Activated CD4-positive, alpha-beta T cell treated with anti-CD3 and anti-CD28 coated beads for 36 hours (primary cell): ENCODE results near the gene CDH4. TPM values are rescaled to one million over a fixed set of nuclear protein-coding genes. Genes with fewer than 3 reads are reported as not detected.
A peak's percentile ranks its signal among the peaks of the same experiment; 100 is the strongest.

Experiments used
- ATAC-seq: fragments of 200-7000 bp; cut with Tn5 transposase; one replicate; pipeline ENCODE4 v1.10.0; 2021; ENCODE audit warnings: mild to moderate bottlenecking, moderate library complexity
- CTCF ChIA-PET: fragments of 350-600 bp; sonication (Branson Sonifier 250); formaldehyde crosslinking; loops from one replicate; lab custom pipeline; 2021; ENCODE audit warnings: antibody characterized with exemption; lab: Charles Lee
- POLR2A ChIA-PET: fragments of 350-600 bp; sonication (Branson Sonifier 250); formaldehyde crosslinking; loops from one replicate; lab custom pipeline; 2021; ENCODE audit warnings: antibody characterized with exemption, inconsistent platforms; lab: Charles Lee
- DNase-seq: peaks from one replicate; pipeline ENCODE4 v3.0.0-alpha.2; 2020
- H3K27ac Mint-ChIP-seq: one replicate; pipeline ENCODE4 v1.8.0; 2021; ENCODE audit warnings: mixed read lengths
- H3K27me3 Mint-ChIP-seq: one replicate; pipeline ENCODE4 v1.8.0; 2021; ENCODE audit warnings: mixed read lengths
- H3K36me3 Mint-ChIP-seq: one replicate; pipeline ENCODE4 v1.8.0; 2021; ENCODE audit warnings: low read depth, mixed read lengths
- H3K4me1 Mint-ChIP-seq: one replicate; pipeline ENCODE4 v1.8.0; 2021; ENCODE audit warnings: mixed read lengths
- H3K4me3 Mint-ChIP-seq: one replicate; pipeline ENCODE4 v1.8.0; 2021; ENCODE audit warnings: mild to moderate bottlenecking, moderate library complexity, mixed read lengths
- H3K9me3 Mint-ChIP-seq: one replicate; pipeline ENCODE4 v1.8.0; 2021; ENCODE audit warnings: low read depth, mixed read lengths
- intact Hi-C, 2 experiments: fragments of 100-400 bp; cut with DNase I in 1 of 2; cut with micrococcal nuclease in 1 of 2; formaldehyde crosslinking; loops; one replicate each; pipeline versions ENCODE4 v1.14.2 to v1.15.1; 2022 to 2024; cut with DNase I, micrococcal nuclease
- total RNA-seq, 2 experiments: library from RNA; stranded (reverse); gene quantifications; one replicate each; pipeline ENCODE4 v1.2.3, GENCODE V29; 2021

The CDH4 gene
- total RNA-seq, 2 experiments from 2014 or later, result not detected

GRCh38 chr20:61895686-61896057, 643.6 kb downstream of the CDH4 start:
- POLR2A ChIA-PET, result no interaction called here
- no peak overlapping the region for H3K4me3 Mint-ChIP-seq
- intact Hi-C loops, result no loop called here
- H3K36me3 Mint-ChIP-seq, result no peaks in the 10 kb centered on the region
- H3K4me1 Mint-ChIP-seq, result no peaks in the 10 kb centered on the region
- H3K27me3 Mint-ChIP-seq, result no peaks in the 10 kb centered on the region
- no peak for ATAC-seq
- DNase-seq, result no peak
- no peak overlapping the region for H3K27ac Mint-ChIP-seq
- no peaks in the 10 kb centered on the region for H3K9me3 Mint-ChIP-seq
- CTCF ChIA-PET, result interaction anchor here (0.6 kb wide), 2 partner anchors 8 to 19 kb away, joined by 3 to 4 read pairs; no protein-coding TSS in a partner anchor

- Mint-ChIP-seq H3K36me3 (no peaks in the 10 kb centered on the region), H3K4me3 (no peak overlapping the region), H3K4me1 (no peaks in the 10 kb centered on the region), H3K9me3 (no peaks in the 10 kb centered on the region), H3K27ac (no peak overlapping the region), H3K27me3 (no peaks in the 10 kb centered on the region)
- intact Hi-C loops, result no loop called here
- ChIA-PET CTCF (interaction anchor here (0.6 to 1.1 kb wide), 9 partner anchors 9 to 1997 kb away, joined by 3 to 5 read pairs (median 4); no protein-coding TSS in a partner anchor), POLR2A (no interaction called here)
- peak; percentile 51 for DNase-seq
- peak; percentile 55 for ATAC-seq
These were observed 644.2 kb downstream of the CDH4 start for GRCh38 chr20:61896058-61896961.

- Mint-ChIP-seq H3K27ac (no peak overlapping the region), H3K4me3 (no peak overlapping the region), H3K9me3 (no peaks in the 10 kb centered on the region), H3K27me3 (no peaks in the 10 kb centered on the region), H3K4me1 (no peaks in the 10 kb centered on the region), H3K36me3 (no peaks in the 10 kb centered on the region)
- ATAC-seq (no peak), DNase-seq (no peak)
- ChIA-PET CTCF (interaction anchor here (1.1 kb wide), 1 partner anchor 20 kb away, joined by 5 read pairs; no protein-coding TSS in a partner anchor), POLR2A (no interaction called here)
- intact Hi-C loops, result no loop called here
These were observed 645.6 kb downstream of the CDH4 start for GRCh38 chr20:61897401-61898295.

- no peak overlapping the region for H3K4me3 Mint-ChIP-seq
- no peaks in the 10 kb centered on the region for H3K4me1 Mint-ChIP-seq
- H3K27me3 Mint-ChIP-seq, result no peaks in the 10 kb centered on the region
- ATAC-seq, result no peak
- H3K36me3 Mint-ChIP-seq, result no peaks in the 10 kb centered on the region
- H3K27ac Mint-ChIP-seq, result no peak overlapping the region
- ChIA-PET POLR2A (no interaction called here), CTCF (no interaction called here)
- no peak for DNase-seq
- H3K9me3 Mint-ChIP-seq, result no peaks in the 10 kb centered on the region
- intact Hi-C loops, result no loop called here
These were observed 646.3 kb downstream of the CDH4 start for GRCh38 chr20:61898405-61898804.

GRCh38 chr20:61900011-61900944, 648.2 kb downstream of the CDH4 start:
- no peaks in the 10 kb centered on the region for H3K9me3 Mint-ChIP-seq
- POLR2A ChIA-PET, result no interaction called here
- no peaks in the 10 kb centered on the region for H3K4me1 Mint-ChIP-seq
- H3K36me3 Mint-ChIP-seq, result no peaks in the 10 kb centered on the region
- CTCF ChIA-PET, result interaction anchor here (0.7 kb wide), 1 partner anchor 54 kb away, joined by 3 read pairs; no protein-coding TSS in a partner anchor
- no peak overlapping the region for H3K27ac Mint-ChIP-seq
- ATAC-seq (no peak), DNase-seq (no peak)
- H3K4me3 Mint-ChIP-seq, result no peak overlapping the region
- H3K27me3 Mint-ChIP-seq, result no peaks in the 10 kb centered on the region
- intact Hi-C loops, result no loop called here

- ATAC-seq (no peak), DNase-seq (no peak)
- H3K36me3 Mint-ChIP-seq, result no peaks in the 10 kb centered on the region
- H3K27me3 Mint-ChIP-seq, result no peaks in the 10 kb centered on the region
- H3K27ac Mint-ChIP-seq, result no peak overlapping the region
- no peaks in the 10 kb centered on the region for H3K4me1 Mint-ChIP-seq
- no peak overlapping the region for H3K4me3 Mint-ChIP-seq
- CTCF ChIA-PET, result interaction anchor here (0.7 kb wide), 1 partner anchor 53 kb away, joined by 3 read pairs; no protein-coding TSS in a partner anchor
- intact Hi-C loops, result no loop called here
- POLR2A ChIA-PET, result no interaction called here
- no peaks in the 10 kb centered on the region for H3K9me3 Mint-ChIP-seq
These were observed 648.9 kb downstream of the CDH4 start for GRCh38 chr20:61900945-61901293.

- H3K27ac Mint-ChIP-seq, result no peak overlapping the region
- no peaks in the 10 kb centered on the region for H3K36me3 Mint-ChIP-seq
- ChIA-PET POLR2A (no interaction called here), CTCF (no interaction called here)
- DNase-seq, result no peak
- H3K4me3 Mint-ChIP-seq, result no peak overlapping the region
- H3K4me1 Mint-ChIP-seq, result no peaks in the 10 kb centered on the region
- no peaks in the 10 kb centered on the region for H3K9me3 Mint-ChIP-seq
- intact Hi-C loops, result no loop called here
- H3K27me3 Mint-ChIP-seq, result no peaks in the 10 kb centered on the region
- no peak for ATAC-seq
These were observed 649.5 kb downstream of the CDH4 start for GRCh38 chr20:61901392-61902220.

- no peaks in the 10 kb centered on the region for H3K4me1 Mint-ChIP-seq
- no peaks in the 10 kb centered on the region for H3K36me3 Mint-ChIP-seq
- no peaks in the 10 kb centered on the region for H3K27me3 Mint-ChIP-seq
- H3K27ac Mint-ChIP-seq, result no peak overlapping the region
- H3K9me3 Mint-ChIP-seq, result no peaks in the 10 kb centered on the region
- intact Hi-C loops, result no loop called here
- CTCF ChIA-PET, result no interaction called here
- ATAC-seq (no peak), DNase-seq (no peak)
- POLR2A ChIA-PET, result no interaction called here
- H3K4me3 Mint-ChIP-seq, result no peak overlapping the region
These were observed 650.3 kb downstream of the CDH4 start for GRCh38 chr20:61902221-61902869.

GRCh38 chr20:61903575-61904340, 651.7 kb downstream of the CDH4 start:
- POLR2A ChIA-PET, result no interaction called here
- intact Hi-C loops, result no loop called here
- H3K4me1 Mint-ChIP-seq, result no peaks in the 10 kb centered on the region
- H3K27me3 Mint-ChIP-seq, result no peaks in the 10 kb centered on the region
- DNase-seq (no peak), ATAC-seq (no peak)
- CTCF ChIA-PET, result no interaction called here
- H3K36me3 Mint-ChIP-seq, result no peaks in the 10 kb centered on the region
- H3K27ac Mint-ChIP-seq, result no peak overlapping the region
- H3K9me3 Mint-ChIP-seq, result no peaks in the 10 kb centered on the region
- H3K4me3 Mint-ChIP-seq, result no peak overlapping the region
